K562 (cell line): ENCODE results near the gene RPS28. TPM values are rescaled to one million over a fixed set of nuclear protein-coding genes. Genes with fewer than 3 reads are reported as not detected.

Experiments used
- ATAC-seq: fragments of 200-7000 bp; cut with Tn5 transposase; 3 replicates; pipeline ENCODE4 v1.9.1; 2020; ENCODE audit warnings: moderate library complexity
- BruUV-seq: library from RNA; stranded (reverse); fragments of 400-500 nt; replicated peaks from 2 replicates; lab custom pipeline; 2021; lab: Mats Ljungman, UMichigan
- CTCF ChIA-PET: fragments of 300-600 bp; formaldehyde crosslinking; extraction: SDS; loops from one replicate; lab custom pipeline; 2021; ENCODE audit warnings: low intra/inter-chr PET ratio; lab: Yijun Ruan, JAX
- POLR2A ChIA-PET: fragments of 300-600, 350-650 bp; sonication (Branson Sonifier 250); formaldehyde crosslinking; extraction: SDS; loops from one replicate; lab custom pipeline; 2021; ENCODE audit warnings: antibody characterized with exemption, inconsistent platforms; lab: Yijun Ruan, JAX
- DNase-seq, 4 experiments: peaks; one replicate each; pipeline versions ENCODE4 v3.0.0 to v3.0.0-alpha.2; 2011 to 2018; ENCODE audit warnings: low spot score in 3 of 4, mixed read lengths in 3 of 4; ENCODE audit errors: extremely low read depth in 1 of 4
- FAIRE-seq: peaks from 2 replicates; lab custom pipeline; 2011; peaks lifted over from hg19 to GRCh38; lab: Jason Lieb, UNC
- H2AFZ ChIP-seq: 2 replicates; pipeline ENCODE4 v1.6.0; 2011; ENCODE audit warnings: low read depth, low read length, control low read depth, inconsistent platforms
- H3K27ac ChIP-seq: fragments of 200-600 bp; 3 replicates; pipeline ENCODE4 v1.8.0; 2011; ENCODE audit warnings: low read depth, mild to moderate bottlenecking, control low read depth, inconsistent platforms, low read length, moderate library complexity, mixed read lengths; ENCODE audit errors: extremely low read depth
- H3K27me3 ChIP-seq, 2 experiments: fragments of 300-600 bp in 1 of 2; 2 replicates in 1 of 2; 3 replicates in 1 of 2; pipeline versions ENCODE4 v1.6.0 to v1.8.0; 2011; ENCODE audit warnings: inconsistent platforms in 2 of 2, low read length in 2 of 2, mild to moderate bottlenecking in 1 of 2, mixed read lengths in 1 of 2, moderate library complexity in 1 of 2; ENCODE audit not compliant: control insufficient read depth in 2 of 2, insufficient read depth in 2 of 2
- H3K36me3 ChIP-seq: fragments of 300-600 bp; 3 replicates; pipeline ENCODE4 v1.8.0; 2011; ENCODE audit warnings: mild to moderate bottlenecking, low read length, inconsistent platforms; ENCODE audit not compliant: control insufficient read depth, insufficient read depth
- H3K4me1 ChIP-seq, 2 experiments: fragments of 200-600 bp in 1 of 2; replicated peaks in 1 of 2; 2 replicates in 1 of 2; 3 replicates in 1 of 2; pipeline versions ENCODE4 v1.5.1 to v1.8.0; 2011; ENCODE audit warnings: inconsistent platforms in 2 of 2, low read length in 2 of 2, mild to moderate bottlenecking in 1 of 2, mixed read lengths in 1 of 2, moderate library complexity in 1 of 2; ENCODE audit not compliant: control insufficient read depth in 2 of 2, insufficient read depth in 2 of 2
- H3K4me2 ChIP-seq: 2 replicates; pipeline ENCODE4 v1.6.1; 2011; ENCODE audit warnings: low read length, control low read depth, inconsistent platforms, mixed read lengths; ENCODE audit not compliant: insufficient read depth
- H3K4me3 ChIP-seq: fragments of 200-600 bp; sonication (generic), shearing (Covaris generic); 2 replicates; pipeline ENCODE4 v1.5.1; 2016; ENCODE audit warnings: control low read depth, inconsistent platforms
- H3K79me2 ChIP-seq: fragments of 200-600 bp; 3 replicates; pipeline ENCODE4 v1.8.0; 2011; ENCODE audit warnings: low read length, inconsistent platforms; ENCODE audit not compliant: control insufficient read depth, insufficient read depth
- H3K9ac ChIP-seq, 2 experiments: 2 replicates each; pipeline versions ENCODE4 v1.6.0 to v1.6.1; 2011; ENCODE audit warnings: low read depth in 2 of 2, low read length in 2 of 2, control low read depth in 1 of 2, inconsistent platforms in 1 of 2, mild to moderate bottlenecking in 1 of 2, mixed read lengths in 1 of 2; ENCODE audit not compliant: insufficient read depth in 1 of 2
- H3K9me1 ChIP-seq: one replicate; pipeline ENCODE4 v1.6.0; 2011; ENCODE audit warnings: inconsistent platforms, mild to moderate bottlenecking, low read length, moderate library complexity; ENCODE audit not compliant: control insufficient read depth, insufficient read depth
- H3K9me3 ChIP-seq: replicated peaks from 2 replicates; pipeline ENCODE4 v1.5.1; 2011; ENCODE audit warnings: low read depth, low read length, inconsistent platforms; ENCODE audit not compliant: control insufficient read depth, insufficient read depth
- H4K20me1 ChIP-seq: replicated peaks from 2 replicates; pipeline ENCODE4 v1.6.1; 2011; ENCODE audit warnings: low read length, inconsistent platforms, mixed read lengths; ENCODE audit not compliant: control insufficient read depth, insufficient read depth
- CUX1 ChIP-seq: fragments of 200-800 bp; sonication (Bioruptor generic); IDR thresholded peaks from 2 replicates; pipeline ENCODE4 v1.6.1; 2016; ENCODE audit warnings: missing genetic modification characterization, missing compliant biosample characterization
- L3MBTL2 ChIP-seq: fragments of 450-650 bp; IDR thresholded peaks from 2 replicates; pipeline ENCODE4 v1.6.1; 2016; ENCODE audit warnings: mild to moderate bottlenecking, moderate library complexity
- NCOR1 ChIP-seq: fragments of 450-650 bp; IDR thresholded peaks from 2 replicates; pipeline ENCODE4 v1.6.1; 2016; ENCODE audit warnings: mild to moderate bottlenecking, moderate library complexity
- NRF1 ChIP-seq, 2 experiments: fragments of 450-650 bp; IDR thresholded peaks in 1 of 2; conservative IDR thresholded peaks in 1 of 2; 2 replicates each; pipeline ENCODE4 v1.6.1; 2014; ENCODE audit warnings: mild to moderate bottlenecking in 2 of 2
- PCBP1 ChIP-seq: fragments of 200-400 bp; formaldehyde crosslinking; IDR thresholded peaks from 2 replicates; pipeline ENCODE4 v1.6.1; 2018; ENCODE audit warnings: mild to moderate bottlenecking, low read depth, low read length; ENCODE audit not compliant: poor library complexity, severe bottlenecking
- ZNF217 ChIP-seq: sonication (generic); formaldehyde crosslinking; IDR thresholded peaks from 2 replicates; pipeline ENCODE4 v1.8.0; 2022; ENCODE audit warnings: mild to moderate bottlenecking, missing genetic modification reagents
- WGBS: fragments of 100-300 bp; shearing (Covaris generic); methylation state at CpG from one replicate; pipeline ENCODE4 v1.1.6; 2016; ENCODE audit warnings: low coverage, mixed read lengths; ENCODE audit not compliant: insufficient coverage; ENCODE audit errors: missing lambda C conversion rate; 5-methylcytosine and 5-hydroxymethylcytosine counted together
- in situ Hi-C: fragments of 300-500 bp; cut with MboI; formaldehyde crosslinking; loops from 4 replicates; pipeline ENCODE4 v1.15.0; 2018; ENCODE audit warnings: inconsistent platforms, mixed read lengths
- intact Hi-C: fragments of 100-400 bp; cut with micrococcal nuclease; formaldehyde crosslinking; loops from 2 replicates; pipeline ENCODE4 v1.14.2; 2022
- polyA plus RNA-seq, 8 experiments: library from polyadenylated mRNA; depleted of rRNA in 4 of 8; stranded (reverse) in 5 of 8; unstranded in 3 of 8; fragments of >200 nt; fragmentation: Nextera tagmentation in 2 of 8; fragmentation: Illumina TruSeq in 1 of 8; extraction: Ambion mirVana in 2 of 8; extraction: Trizol in 1 of 8; gene quantifications; 2 replicates each; pipeline versions ENCODE4 v1.2.1 to v1.2.3, GENCODE V29; 2011 to 2014; ENCODE audit warnings: inconsistent platforms in 1 of 8, missing spikeins in 1 of 8
- total RNA-seq, 7 experiments: library from RNA; depleted of rRNA in 6 of 7; stranded (reverse); fragments of >200 nt in 6 of 7; fragmentation: Illumina TruSeq in 2 of 7; extraction: Trizol in 2 of 7; gene quantifications; 2 replicates each; pipeline versions ENCODE4 v1.2.1 to v1.2.3, GENCODE V29; 2011 to 2021; ENCODE audit warnings: low replicate concordance in 1 of 7
- TF ChIP-seq, protein P1 (sequence below), 2 experiments: IDR thresholded peaks; 2 replicates each; pipeline ENCODE4 v1.6.1; 2011; ENCODE audit warnings: borderline replicate concordance in 1 of 2, control low read depth in 1 of 2, low read depth in 1 of 2, low read length in 1 of 2, mild to moderate bottlenecking in 1 of 2, mixed read lengths in 1 of 2, moderate library complexity in 1 of 2; ENCODE audit not compliant: insufficient read depth in 1 of 2, insufficient read length in 1 of 2, poor library complexity in 1 of 2, severe bottlenecking in 1 of 2; ENCODE audit errors: extremely low read depth in 1 of 2
- TF ChIP-seq, protein P2 (sequence below), 2 experiments: IDR thresholded peaks; 2 replicates each; pipeline ENCODE4 v1.6.1; 2012; ENCODE audit warnings: improper control_type of control experiment in 2 of 2, low read depth in 2 of 2, low read length in 2 of 2, borderline replicate concordance in 1 of 2

The RPS28 gene
- total and polyA plus RNA-seq, 9 of the 15 experiments (the other 6 are each of a cell fraction or from before 2014, with no cell fraction given): 165 to 2,827 (median 1,303) TPM

GRCh38 chr19:8334458-8335342 lies 13.4 kb downstream of the RPS28 start:
- intact Hi-C loops: no loop called here
- in situ Hi-C loops: no loop called here
- Histone ChIP-seq H3K36me3 (no peaks in the 10 kb centered on the region), H3K4me2 (no peak overlapping the region), H3K4me1 (peaks cover 0 to 34% of the 10 kb centered on the region in 2 experiments; a peak in 3 of 5 replicates), H3K27ac (no peak overlapping the region), H3K4me3 (peak overlapping the region; percentile 30; the same call in 1 of the 2 replicates), H3K9ac (peak overlapping the region in 1 of 2 experiments; percentile 10; a peak in 1 of 4 replicates), H3K27me3 (peaks cover 13 to 33% of the 10 kb centered on the region in 2 experiments; a peak in 4 of 5 replicates), H3K79me2 (no peaks in the 10 kb centered on the region), H2AFZ (peak overlapping the region; percentile 45; the same call in 1 of the 2 replicates), H3K9me1 (no peaks in the 10 kb centered on the region), H3K9me3 (no peaks in the 10 kb centered on the region), H4K20me1 (no peaks in the 10 kb centered on the region)
- ATAC-seq (peak; percentile 65), FAIRE-seq (no peak), DNase-seq (peak in 3 of 4 experiments; percentile 54 to 77 (median 73))
- POLR2A ChIA-PET: interaction anchor here (0.6 to 3.8 kb wide), 4 partner anchors 11 to 79 kb away, joined by 3 to 34 read pairs (median 4); partner anchors contain the start of genes NDUFA7 and RPS28
- CTCF ChIA-PET: no interaction called here
- WGBS: 15% methylated on average over 60 of the region's 117 CpGs
- no TSS peak for BruUV-seq
- TF ChIP-seq, protein P1, sequence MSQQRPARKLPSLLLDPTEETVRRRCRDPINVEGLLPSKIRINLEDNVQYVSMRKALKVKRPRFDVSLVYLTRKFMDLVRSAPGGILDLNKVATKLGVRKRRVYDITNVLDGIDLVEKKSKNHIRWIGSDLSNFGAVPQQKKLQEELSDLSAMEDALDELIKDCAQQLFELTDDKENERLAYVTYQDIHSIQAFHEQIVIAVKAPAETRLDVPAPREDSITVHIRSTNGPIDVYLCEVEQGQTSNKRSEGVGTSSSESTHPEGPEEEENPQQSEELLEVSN (IDR thresholded peaks at IDR 0.05; ENCODE audit: borderline replicate concordance in 1 of 2, extremely low read depth in 1 of 2, insufficient read depth in 1 of 2, insufficient read length in 1 of 2, low read depth in 1 of 2, low read length in 1 of 2, poor library complexity in 1 of 2, severe bottlenecking in 1 of 2): peak in 1 of 2 experiments; percentile 71
- TF ChIP-seq NCOR1 (no peak), ZNF217 (CRISPR knock-in tag) (no peak), NRF1 (conservative IDR thresholded peaks at IDR 0.05 in 1 of 2, IDR thresholded peaks at IDR 0.05 in 1 of 2) (peak in 1 of 2 experiments; percentile 64; a peak in 2 of 4 replicates), CUX1 (no peak), PCBP1 (peak; percentile 71), L3MBTL2 (peak; percentile 34; the same call in 1 of the 2 replicates)
- TF ChIP-seq, protein P2, sequence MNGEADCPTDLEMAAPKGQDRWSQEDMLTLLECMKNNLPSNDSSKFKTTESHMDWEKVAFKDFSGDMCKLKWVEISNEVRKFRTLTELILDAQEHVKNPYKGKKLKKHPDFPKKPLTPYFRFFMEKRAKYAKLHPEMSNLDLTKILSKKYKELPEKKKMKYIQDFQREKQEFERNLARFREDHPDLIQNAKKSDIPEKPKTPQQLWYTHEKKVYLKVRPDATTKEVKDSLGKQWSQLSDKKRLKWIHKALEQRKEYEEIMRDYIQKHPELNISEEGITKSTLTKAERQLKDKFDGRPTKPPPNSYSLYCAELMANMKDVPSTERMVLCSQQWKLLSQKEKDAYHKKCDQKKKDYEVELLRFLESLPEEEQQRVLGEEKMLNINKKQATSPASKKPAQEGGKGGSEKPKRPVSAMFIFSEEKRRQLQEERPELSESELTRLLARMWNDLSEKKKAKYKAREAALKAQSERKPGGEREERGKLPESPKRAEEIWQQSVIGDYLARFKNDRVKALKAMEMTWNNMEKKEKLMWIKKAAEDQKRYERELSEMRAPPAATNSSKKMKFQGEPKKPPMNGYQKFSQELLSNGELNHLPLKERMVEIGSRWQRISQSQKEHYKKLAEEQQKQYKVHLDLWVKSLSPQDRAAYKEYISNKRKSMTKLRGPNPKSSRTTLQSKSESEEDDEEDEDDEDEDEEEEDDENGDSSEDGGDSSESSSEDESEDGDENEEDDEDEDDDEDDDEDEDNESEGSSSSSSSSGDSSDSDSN (IDR thresholded peaks at IDR 0.05; ENCODE audit: borderline replicate concordance in 1 of 2, low read depth in 2 of 2, low read length in 2 of 2): peak in 1 of 2 experiments; percentile 67; a peak in 1 of 4 replicates
